ENCODE data around the gene SEMA3A.

The SEMA3A gene

GRCh38 chr7:83930262-83930661 is 264.3 kb downstream of the SEMA3A start:
- DNase-seq (ENCODE audit: low read depth in 2 of 2), result no peak

- DNase-seq (ENCODE audit: low read depth in 2 of 2), result no peak
These were observed 268.7 kb downstream of the SEMA3A start for GRCh38 chr7:83925860-83926259.

- no peak for DNase-seq (ENCODE audit: low read depth in 2 of 2)
These were observed 272.5 kb downstream of the SEMA3A start for GRCh38 chr7:83921941-83922607.

DNA sequence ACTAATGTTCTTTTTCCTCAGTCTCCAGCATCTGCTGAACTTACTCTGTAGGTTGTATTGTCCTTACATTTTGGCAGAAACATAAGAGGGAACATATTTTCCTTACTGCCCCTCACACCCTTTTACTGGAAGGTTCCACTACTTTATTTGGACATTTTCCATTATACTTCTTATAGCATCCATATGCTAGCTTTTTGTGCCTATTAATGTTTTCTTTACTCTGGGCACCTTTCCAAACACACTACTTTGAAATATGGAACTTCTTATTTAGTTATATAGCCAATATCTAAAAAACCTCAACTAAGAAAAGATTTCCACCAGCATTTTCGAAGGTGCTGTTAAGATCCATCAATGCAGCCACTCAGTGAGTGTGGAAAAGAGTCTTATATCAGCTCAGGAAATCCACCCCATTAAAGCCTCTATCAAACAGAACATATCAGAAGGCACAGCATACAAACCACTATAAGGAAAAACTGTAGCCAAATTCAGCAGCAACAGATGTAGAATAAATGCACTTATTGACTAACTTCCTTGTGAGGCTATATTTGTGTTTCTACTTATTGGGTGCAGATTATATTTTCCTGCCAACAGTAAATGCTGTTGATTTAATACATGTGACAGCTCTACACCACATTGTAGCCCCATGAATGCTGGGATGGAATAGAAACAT is 273.2 kb downstream of the SEMA3A start:
- no peak for DNase-seq (ENCODE audit: low read depth in 2 of 2)

- no peak for DNase-seq (ENCODE audit: low read depth in 2 of 2)
These were observed 276.4 kb downstream of the SEMA3A start for GRCh38 chr7:83918142-83918541.

- DNase-seq (ENCODE audit: low read depth in 2 of 2), result no peak
These were observed 281.4 kb downstream of the SEMA3A start for GRCh38 chr7:83913174-83913573.

- no peak for DNase-seq (ENCODE audit: low read depth in 2 of 2)
These were observed 286.1 kb downstream of the SEMA3A start for GRCh38 chr7:83908526-83908925.

All from stimulated activated CD4-positive, alpha-beta T cell treated with anti-CD3 and anti-CD28 coated beads, Interleukin-1b, Interleukin-23, amount 100 ng/mL, for 1 hour (primary cell).